GM13977 (cell line): ENCODE results near the gene IFT20.

ENCODE experiments used
- DNase-seq: peaks from one replicate; pipeline ENCODE4 v3.0.0; 2012; ENCODE audit warnings: low spot score
- CTCF ChIP-seq: IDR thresholded peaks from 2 replicates; pipeline ENCODE4 v1.5.1; 2012; ENCODE audit warnings: mild to moderate bottlenecking, control low read depth; ENCODE audit not compliant: insufficient read depth; ENCODE audit errors: extremely low read depth, missing control alignments
- in situ Hi-C: fragments of 300-500 bp; cut with MboI; formaldehyde crosslinking; loops from one replicate; pipeline ENCODE4 v1.12.0; 2022; ENCODE audit warnings: low sequenced_read_pairs, low pct_unique_long_range_greater_than_20kb, mixed read lengths, inconsistent platforms; ENCODE audit not compliant: unreplicated experiment

Gene IFT20

GRCh38 chr17:28325211-28325610, 10.1 kb downstream of the IFT20 start:
- in situ Hi-C loops = no loop called here
- TF ChIP-seq CTCF = no peak
- no peak for DNase-seq

- no peak for TF ChIP-seq CTCF
- no peak for DNase-seq
- in situ Hi-C loops = no loop called here
Observed at GRCh38 chr17:28324781-28325180, 10.5 kb downstream of the IFT20 start.

- in situ Hi-C loops = no loop called here
- DNase-seq = no peak
- TF ChIP-seq CTCF = no peak
Observed at GRCh38 chr17:28324267-28324745, 11.0 kb downstream of the IFT20 start.

GRCh38 chr17:28320215-28321061, 14.8 kb downstream of the IFT20 start:
- DNase-seq = no peak
- no peak for TF ChIP-seq CTCF
- in situ Hi-C loops = no loop called here

- no peak for DNase-seq
- in situ Hi-C loops = no loop called here
Observed at GRCh38 chr17:28319598-28319935, 15.7 kb downstream of the IFT20 start.

More at GRCh38 chr17:28319598-28319935, 15.7 kb downstream of the IFT20 start:
- TF ChIP-seq CTCF = no peak
